Measurements from ENCODE around the gene GLB1L2.

The GLB1L2 gene

DNA sequence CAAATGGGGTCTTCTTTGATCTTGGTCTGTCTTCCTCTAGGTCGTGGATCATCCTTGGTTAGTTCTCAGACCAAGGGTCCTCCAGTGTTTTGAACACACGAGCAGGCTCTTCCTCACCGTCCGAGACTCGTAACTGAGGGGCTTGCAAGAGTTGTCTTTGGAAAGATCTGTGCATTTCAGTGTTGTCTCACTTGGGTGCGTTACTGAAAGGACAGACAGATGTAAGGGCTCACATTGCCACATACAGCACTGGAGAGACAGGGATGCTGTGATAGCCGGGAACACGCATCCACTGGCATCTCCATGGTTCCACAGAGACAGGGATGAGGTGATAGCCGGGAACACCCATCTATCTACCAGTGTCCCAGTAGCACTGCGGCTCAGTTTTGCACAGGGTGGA, 15.7 kb downstream of the GLB1L2 start:
- DNase-seq (ENCODE audit: low spot score) = no peak

DNA sequence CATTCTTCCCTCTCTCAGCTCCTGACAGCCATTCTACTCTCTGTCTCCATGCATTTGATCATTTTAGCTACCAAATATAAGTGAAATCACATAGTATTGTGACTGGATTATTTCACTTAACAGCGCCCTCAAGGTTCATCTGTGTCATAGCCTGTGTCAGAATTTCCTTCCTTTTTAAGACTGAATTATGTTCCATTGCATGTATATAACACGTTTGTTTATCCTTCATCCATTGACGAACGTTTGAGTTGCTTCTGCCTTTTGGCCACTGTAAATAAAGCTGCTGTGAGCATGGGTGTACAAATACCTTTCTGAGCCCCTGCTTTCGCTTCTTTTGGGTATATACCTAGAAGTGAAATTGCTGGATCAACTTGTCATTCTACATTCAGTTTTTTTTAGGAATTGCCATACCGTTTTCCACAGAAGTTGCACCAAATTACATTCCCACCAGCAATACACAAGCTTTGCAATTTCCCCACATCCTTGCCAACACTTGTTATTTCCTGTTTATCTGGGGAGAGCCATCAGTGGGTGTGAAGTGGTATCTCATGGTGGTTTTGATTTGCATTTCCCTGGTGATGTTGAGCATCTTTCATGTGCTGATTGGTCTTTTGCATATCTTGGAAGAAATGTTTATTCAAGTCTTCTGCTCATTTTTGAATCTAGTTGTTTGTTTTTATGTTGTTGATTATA, 17.5 kb downstream of the GLB1L2 start:
- peak; percentile 20 for DNase-seq (ENCODE audit: low spot score)

DNA sequence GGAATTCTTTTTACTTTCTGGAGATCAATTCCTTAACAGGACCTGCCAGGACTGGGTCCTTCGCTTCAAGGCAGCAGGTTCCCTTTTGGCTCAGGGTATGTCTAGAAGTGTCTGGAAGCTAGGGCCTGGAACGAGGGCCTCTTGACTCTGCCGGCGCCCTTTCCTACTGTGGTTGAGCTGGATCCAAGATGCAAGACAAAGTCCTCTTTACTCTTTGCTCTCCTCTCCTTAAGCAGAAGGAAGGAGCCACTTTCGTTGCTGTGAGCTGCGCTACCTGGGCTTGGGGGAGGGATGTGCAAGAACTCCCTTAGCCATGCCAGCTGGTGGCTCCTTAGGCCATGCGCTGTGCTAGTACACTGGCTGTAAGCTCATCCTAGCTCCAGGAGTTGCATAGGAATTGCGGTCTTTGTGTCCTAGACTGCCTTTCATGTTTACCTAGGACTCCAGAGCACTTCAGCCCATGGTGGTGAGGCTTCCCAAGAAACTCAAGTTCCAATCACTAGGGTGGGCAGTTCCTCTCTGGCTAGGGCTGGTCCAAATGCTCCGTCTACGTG, 18.1 kb downstream of the GLB1L2 start:
- DNase-seq (ENCODE audit: low spot score) = no peak

DNA sequence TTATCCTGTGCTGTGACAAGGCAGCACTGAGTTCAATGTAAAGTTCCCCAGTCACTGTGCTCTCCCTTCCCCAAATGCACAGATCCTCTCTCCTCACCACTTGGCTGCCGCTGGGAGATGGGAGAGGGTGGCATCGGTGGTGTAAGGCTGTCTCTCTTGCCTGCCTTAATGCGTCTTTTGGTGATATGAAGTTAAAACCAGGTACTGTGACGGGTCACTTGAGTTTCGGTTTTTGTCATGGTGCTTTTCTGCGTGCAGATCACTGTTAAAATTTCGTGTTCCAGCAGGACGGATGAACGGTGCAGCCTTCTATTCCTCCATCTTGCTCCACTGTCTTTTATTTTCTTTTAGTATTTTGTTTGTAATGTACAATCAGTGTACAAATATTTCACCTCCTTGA, 18.6 kb downstream of the GLB1L2 start:
- DNase-seq (ENCODE audit: low spot score) = no peak

DNA sequence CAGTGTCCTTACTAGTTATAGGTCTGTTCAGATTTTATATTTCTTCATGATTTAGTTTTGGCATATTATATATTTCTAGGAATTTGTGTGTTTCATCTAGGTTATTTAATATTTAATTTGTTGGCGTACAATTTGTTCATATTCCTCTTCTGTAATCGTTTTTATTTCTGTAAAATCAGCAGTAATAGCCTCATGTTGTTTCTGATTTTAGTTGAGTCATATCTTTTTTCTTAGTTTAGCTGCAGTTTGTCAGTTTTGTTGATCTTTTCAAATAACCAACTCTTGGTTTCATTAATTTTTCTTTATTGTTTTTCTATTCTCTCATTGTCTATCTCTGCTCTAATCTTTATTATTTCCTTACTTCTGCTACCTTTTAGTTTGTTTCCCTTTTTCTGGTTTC, 20.3 kb downstream of the GLB1L2 start:
- DNase-seq (ENCODE audit: low spot score) = no peak

DNA sequence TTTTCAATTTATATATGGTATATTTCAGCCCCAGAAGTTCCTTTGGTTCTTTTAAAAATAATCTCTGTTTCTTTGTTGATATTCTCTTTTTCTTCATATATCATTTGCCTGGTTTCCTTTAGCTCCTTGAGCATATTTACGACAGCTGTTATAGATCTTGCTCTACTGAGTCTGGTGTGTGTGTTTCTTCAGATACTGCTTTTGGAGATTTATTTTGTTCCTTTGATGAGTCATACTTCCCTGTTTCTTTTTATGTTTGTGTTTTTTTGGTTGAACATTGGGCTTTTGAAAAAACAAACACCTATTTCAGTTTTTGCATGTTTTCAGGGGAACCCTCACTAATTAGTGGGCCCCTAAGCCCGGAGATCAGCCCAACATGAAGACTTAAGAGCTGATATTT, 23.3 kb downstream of the GLB1L2 start:
- no peak for DNase-seq (ENCODE audit: low spot score)

DNA sequence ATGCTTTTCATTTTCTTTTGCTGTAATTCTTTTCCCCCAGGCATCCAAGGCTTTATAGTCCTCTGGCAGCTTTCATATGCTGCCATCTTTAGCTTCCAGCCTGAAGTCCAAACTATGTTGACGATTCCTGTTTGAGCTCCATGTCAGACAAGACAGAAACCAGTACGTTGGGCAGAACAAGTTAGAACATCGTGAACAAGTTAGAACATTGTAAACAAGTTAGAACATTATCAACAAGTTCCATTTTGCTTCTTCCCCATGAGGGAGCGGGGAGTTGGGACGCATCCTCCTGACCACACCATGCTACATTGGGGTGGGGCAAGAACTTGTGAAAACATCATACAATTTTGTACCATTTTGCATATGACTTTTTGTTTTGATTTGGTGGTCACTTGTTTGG, 23.9 kb downstream of the GLB1L2 start:
- no peak for DNase-seq (ENCODE audit: low spot score)

DNA sequence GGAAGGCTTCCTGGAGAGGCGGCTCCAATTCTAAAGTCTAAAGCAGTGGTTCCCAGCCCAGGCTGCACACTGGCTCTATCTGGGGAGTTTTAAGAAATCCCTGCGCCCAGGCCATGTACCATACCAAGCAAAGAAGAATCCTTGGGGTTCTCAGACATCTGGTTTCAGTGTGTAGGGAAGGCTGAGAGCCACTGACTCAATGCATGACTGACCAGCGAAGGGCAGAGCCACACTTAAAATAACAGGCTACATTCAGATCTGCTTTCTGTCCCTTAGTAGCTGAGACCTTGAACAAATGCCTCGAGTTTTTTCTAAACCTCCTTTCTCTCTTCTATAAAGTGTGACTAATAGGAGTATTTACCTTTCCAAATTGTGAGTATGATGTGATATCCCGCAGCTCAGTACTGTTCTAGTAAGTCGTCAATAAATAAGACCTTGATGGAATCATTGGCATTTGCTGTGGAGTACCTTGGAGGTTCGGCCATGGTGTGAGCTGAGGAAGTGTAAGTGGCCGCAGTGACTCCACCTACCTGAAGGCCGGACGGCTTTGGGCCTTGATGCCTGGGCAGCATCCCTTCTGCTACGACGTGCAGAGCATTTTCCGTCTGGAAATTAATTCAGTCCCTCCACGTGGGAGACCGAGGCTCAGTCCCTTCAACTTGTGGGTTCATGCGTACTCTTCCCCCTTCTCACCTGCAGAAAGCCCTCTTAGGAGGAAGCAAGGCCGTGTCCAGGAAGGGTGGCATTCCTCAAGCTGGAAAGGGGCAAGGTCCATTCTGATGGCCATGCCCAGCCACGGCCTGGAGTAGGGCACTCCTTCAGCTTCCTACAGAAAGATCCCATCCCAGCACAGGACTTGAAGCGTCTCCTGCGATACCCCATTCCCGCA, 25.1 kb downstream of the GLB1L2 start:
- no peak for DNase-seq (ENCODE audit: low spot score)

DNA sequence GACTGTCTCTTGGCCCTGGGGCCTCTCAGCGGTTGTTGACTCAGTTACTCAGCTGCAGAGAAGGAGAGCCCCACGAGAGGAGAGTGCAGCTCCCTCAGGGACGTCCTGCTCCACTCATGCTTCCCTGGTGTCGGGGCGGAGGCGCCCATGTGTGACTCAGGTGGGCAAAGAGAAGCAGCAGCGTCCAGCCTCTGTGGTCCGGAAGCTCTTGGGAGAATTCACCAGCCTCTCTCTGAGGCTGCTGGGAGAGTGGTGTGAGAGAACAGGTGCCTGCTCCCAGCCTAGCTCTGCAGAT, 25.7 kb downstream of the GLB1L2 start:
- no peak for DNase-seq (ENCODE audit: low spot score)

DNA sequence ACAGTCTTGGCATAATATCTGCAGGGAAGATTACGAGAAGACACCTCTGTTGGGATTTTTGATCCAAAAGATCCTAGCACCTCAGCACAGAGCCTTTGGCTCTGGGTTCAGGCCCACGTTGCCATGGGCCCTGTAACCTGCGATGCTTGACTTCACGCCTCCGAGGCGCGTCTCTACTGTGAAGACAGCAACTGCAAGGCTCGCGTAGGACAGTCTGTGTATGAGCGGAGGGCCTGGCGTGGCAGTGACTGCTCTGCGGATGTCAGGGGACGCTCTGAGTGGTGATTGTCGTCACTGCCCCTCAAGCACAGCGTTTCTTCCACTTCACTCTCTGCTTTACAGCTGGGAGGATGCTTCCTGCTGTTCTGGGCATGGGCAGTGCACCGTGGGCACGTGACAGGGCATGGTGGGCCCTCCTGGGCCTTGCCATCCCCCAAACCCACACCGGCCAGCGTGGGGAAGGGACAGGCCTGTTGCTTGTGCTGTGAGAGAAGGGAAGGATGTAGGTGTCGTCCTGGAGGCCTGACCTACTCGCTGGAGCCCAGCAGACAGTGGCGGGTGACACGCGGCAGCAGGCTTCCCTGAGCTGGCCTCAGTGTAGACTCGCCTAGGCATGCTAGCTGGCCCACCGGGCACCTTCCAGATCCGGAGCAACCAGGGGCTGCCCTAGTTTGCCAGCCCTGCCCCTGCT, 26.5 kb downstream of the GLB1L2 start:
- no peak for DNase-seq (ENCODE audit: low spot score)

DNA sequence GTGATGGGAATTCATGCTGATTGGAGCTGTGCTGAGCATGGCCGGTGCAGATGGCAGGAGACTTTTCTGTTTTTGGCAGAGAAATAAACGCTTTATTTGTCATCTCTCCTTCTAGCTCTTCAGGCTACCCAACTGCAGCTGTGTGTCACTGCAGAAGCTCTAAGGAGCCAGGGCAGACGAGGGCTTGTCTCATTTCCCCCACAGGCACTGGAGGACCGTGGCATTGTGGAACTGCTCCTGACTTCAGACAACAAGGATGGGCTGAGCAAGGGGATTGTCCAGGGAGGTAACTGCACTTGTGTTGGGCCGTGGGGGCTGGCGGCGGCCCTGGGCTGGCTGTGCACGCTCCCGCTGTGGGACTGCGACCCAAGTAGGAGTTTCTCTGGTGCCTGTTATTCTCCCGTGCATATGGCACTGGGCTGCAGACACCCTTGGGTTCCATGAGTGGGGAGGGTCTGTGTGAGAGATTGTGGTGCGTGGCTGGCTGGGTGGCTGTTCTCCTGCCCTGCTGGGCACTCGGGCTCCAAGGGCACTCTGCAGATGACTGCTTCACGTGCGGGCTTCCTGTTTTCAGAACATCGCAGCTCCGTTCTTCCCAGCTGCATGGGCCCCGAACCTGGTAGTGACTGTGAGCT, 27.2 kb downstream of the GLB1L2 start:
- no peak for DNase-seq (ENCODE audit: low spot score)

DNA sequence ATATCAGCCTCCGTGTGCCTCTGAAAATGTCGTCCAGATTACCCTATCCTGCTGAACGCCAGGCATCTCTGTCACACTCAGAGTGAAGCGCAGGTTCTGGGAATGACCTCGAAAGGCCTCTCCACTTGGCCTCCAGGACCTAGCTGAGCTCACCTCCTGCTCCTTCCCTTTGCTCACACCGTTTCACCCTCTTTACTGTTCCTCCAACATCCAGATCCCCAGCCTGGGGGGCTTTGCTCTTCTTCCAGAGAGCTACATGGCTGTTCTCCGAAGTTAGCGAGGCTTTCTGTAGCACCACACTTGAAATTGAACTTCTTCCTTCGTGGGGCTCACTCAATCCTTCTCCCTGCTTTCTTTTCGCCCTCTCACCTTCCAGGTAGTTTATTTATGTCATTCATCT, 27.9 kb downstream of the GLB1L2 start:
- no peak for DNase-seq (ENCODE audit: low spot score)

DNA sequence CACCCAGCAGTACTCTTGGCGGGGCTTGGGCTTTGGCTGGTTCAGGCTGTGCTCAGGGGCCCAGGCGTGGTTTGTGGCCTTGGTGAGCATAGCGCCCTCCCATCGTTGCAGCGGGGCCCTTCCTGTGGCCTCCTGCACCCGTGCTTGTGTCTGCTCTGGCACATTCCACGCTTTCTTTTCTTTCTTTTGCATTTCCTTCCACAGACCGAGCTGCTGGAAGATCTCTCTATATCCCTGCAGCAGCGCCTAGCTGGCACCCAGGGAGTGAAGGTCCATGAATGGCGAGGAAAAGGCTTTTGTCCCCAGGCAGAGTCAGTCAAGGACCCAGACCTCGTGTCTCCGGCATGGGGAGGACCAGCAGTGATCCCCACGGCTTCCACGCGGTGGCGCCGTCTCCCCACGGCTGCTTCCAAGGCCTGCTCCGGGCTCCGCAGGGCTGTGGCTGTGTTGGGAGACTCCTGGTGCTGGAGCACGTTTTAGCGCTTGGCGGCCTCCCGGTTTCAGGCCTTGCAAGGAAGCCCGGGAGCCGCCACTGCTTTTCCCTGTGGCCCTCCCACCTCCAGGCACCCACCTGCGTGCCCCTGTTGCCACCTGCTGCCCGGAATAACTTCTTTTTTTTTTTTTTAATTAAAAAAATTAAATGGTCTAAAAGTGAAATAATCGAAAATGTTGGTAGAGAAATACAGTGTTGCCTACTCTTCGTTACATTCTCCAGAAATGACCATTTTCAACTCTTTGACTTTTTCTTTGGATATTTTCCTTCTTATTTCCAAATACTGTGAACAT, 28.5 kb downstream of the GLB1L2 start:
- DNase-seq (ENCODE audit: low spot score) = peak; percentile 80

DNA sequence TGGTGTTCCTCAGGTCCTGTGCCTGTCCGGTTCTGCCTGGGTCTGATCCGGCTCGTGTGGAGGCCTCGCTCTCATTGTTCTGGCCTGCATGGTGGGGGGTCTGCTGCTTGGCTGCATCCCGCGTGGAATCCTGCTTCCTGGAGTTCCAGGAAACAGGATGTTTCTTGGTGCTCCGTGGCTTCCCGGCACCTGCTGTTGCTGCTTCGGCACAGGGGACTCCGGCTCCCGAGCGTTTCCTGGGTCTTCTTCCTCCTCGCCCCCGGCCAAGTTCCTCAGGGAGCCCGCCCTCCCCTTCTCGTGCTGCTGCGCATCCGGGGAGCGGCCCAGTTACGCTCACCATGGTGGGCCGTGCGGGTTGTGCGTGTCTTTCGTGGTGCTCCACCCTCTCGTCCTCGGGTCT, 29.9 kb downstream of the GLB1L2 start:
- DNase-seq (ENCODE audit: low spot score) = no peak

DNA sequence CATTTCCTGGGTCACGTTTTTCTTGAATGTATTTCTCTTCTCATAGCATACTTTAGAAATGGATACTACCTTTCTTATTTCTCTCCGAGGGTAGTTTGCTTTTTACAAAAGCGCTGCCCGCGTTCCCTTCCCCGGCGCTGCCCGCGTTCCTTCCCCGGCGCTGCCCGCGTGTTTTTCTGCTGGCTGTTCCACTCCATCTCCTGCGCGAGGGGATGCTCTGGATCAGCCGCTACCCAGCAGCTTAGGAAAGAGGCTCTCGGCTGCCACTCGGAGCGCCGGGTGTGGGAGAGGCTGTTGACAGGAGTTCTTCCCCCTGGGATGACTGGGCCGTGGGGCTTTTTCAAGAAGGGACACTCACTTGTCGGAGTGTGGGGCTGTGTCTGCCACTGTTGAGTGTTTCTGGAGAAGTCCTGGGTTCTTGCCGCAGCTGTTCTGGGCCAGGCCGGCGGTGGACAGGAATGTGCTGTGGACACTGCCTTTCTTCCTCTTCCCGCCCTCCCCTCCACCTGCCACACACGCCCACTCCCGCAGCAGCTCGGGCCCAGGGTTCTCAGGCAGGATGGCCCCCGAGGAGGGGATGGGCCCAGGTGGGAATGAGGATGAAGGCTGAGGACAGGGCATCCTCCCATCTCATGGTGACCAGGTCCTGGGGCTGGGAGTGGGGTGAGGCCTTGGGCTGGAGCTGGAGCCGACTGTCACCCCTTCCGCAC, 30.6 kb downstream of the GLB1L2 start:
- no peak for DNase-seq (ENCODE audit: low spot score)

DNA sequence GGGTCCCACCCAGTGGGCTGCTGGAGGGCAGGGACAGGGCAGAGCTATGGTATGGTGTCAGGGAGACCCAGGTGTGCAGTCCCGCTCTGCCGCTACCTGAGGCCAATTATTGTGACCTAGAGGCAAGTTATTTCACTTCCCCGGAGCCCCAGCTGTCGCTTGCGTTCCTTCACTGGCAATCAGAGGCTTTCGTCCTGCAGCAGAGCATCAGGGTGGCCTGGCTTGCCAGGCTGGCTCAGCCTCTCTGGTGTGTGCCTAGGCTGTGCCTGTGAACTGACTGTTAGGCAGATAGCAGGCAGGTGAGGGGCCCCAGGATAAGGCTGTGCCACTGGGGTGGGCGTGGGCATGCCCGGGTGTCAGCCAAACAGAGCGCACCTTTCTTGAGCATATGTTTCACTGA, 31.4 kb downstream of the GLB1L2 start:
- DNase-seq (ENCODE audit: low spot score) = no peak

DNA sequence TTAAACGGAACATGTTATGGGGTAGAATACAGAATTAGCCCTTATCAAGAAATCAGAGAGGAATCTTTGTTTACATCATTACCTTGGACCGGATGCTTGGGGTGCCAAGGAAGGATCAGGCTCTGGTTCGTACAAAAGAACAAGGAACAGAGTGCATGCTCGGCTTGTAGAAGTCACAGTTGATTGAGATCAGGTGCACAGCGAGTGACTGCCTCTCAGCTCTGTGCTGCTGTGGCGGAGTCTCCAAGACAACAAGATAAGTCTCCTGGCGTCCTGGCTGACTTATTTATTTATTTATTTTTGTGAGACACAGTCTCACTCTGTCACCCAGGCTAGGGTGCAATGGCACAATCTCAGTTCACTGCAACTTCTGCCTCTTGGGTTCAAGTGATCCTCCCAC, 31.8 kb downstream of the GLB1L2 start:
- DNase-seq (ENCODE audit: low spot score) = no peak

DNA sequence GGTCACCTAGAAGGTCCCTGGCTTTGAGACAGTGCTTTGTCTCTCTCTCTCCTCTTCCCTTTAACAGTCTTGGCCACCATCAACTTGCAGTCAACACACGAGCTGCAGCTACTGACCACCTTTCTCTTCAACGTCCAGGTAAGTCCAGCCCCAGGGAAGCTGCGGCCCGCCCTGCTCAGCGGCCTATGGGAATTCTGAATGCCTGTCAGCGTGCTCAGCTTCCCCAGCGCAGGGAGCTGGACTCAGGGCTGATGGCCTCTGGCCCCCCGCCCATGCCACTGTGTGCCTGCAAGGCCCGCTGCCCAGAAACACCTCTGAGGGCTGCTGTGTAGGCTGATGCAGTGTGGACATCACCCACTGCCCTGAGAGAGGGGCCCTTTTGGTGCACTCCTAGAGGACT, 32.5 kb downstream of the GLB1L2 start:
- no peak for DNase-seq (ENCODE audit: low spot score)

DNA sequence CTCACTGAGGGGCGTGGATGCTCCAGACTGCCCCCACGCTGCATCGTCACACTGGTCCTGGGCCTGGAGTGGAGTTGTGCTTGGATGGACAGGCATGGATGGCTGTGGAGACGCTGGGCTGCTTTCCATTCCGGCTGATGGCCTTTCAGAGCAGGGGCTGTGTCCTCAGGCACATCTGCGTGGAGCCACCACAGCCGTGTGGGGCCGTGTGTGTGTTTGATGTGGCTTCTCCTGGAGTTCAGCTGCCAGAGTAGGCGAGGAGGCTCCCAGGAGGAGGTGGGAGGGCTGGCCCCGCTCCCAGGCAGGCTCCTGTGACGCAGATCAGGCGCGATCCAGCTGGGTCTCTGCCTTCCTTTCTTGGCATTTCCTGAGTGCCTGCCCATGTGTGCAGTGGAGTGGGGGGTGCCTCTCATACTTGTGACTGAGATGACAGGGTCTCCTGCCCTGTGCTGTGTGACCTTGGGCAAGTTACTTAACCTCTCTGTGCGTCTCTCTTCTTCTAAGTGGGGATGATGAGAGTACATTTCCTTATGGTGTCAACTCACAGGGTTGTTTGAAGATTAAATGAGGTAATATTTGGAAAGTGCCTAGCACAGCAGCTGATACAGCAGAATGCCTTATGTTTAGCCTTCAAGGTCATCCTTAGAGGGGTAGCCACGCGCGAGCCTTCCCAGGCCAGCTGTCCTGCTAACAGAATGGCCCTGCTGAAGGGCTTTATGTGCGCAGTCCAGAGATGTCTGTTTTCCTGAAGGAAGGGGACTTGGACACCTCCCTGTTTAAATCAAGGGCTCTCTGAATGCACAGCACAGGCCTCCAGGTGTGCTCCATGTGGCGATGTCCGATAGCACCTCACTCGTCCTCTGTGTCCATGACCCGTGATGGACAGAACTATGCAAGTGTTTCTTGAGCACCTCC, 33.5 kb downstream of the GLB1L2 start:
- DNase-seq (ENCODE audit: low spot score) = no peak

DNA sequence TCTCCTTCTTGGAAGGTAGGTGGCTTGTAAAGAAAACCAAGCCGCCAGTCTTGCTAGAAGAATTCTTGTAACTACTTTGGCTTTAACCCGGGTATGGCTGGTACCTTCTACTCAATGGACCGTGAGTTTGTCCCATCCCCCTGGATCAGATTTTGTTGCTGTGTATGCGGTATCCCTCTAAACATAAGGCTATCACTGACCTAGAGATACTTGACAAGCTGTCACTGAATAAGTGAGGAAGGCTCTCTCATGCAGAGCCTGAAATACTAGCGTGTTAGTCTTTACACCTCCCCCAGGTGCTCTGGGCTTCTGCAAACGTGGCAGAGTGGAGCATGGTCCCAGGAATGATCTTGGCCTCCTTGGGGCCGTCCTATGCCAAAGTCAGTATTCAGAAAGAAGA, 34.5 kb downstream of the GLB1L2 start:
- DNase-seq (ENCODE audit: low spot score) = no peak
